Measurements from ENCODE around the gene MORC2. TPM values are rescaled to one million over a fixed set of nuclear protein-coding genes. Genes with fewer than 3 reads are reported as not detected.

MORC2 gene
- total and polyA plus RNA-seq, 4 donors: 4.2 to 12.0 (median 9.8) TPM

DNA sequence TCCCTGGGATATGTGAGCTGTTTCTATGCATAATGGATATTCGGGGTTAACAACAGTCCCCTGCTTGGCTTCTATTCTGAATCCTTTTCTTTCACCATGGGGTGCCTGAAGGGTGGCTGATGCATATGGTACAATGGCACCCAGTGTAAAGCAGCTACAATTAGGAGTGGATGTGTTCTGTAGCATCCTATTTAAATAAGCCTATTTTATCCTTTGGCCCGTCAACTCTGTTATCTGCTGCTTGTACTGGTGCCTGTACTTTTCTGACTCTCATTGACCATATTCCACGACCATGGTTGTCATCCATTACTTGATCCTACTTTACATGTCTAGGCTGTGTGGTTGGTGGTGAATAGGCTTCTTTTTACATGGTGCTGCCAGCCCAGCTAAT lies 1.8 kb upstream of the MORC2 start:
- 59% methylated on average over 3 of the region's 3 CpGs for WGBS
- DNase-seq (ENCODE audit: low spot score): no peak
- Histone ChIP-seq H3K36me3 (ENCODE audit: control insufficient read depth in 4 of 4, insufficient read depth in 3 of 4, low read depth in 1 of 4, low read length in 3 of 4) (peaks cover 4 to 29% (median 24%) of the 10 kb centered on the region in 4 donors), H3K27me3 (ENCODE audit: control insufficient read depth in 4 of 4, insufficient read depth in 4 of 4, low read length in 3 of 4) (no peaks in the 10 kb centered on the region), H3K9me3 (ENCODE audit: control insufficient read depth in 4 of 4, low read length in 3 of 4) (peaks cover 0 to 4% (median 2%) of the 10 kb centered on the region in 4 donors), H3K27ac (ENCODE audit: low read depth in 1 of 2, low read length in 2 of 2) (no peak overlapping the region), H3K4me3 (ENCODE audit: low read depth in 1 of 3, low read length in 3 of 3) (peak overlapping the region; percentile 86 to 96 (median 86)), H3K4me1 (ENCODE audit: control insufficient read depth in 4 of 4, insufficient read depth in 4 of 4, low read length in 3 of 4) (peaks cover 3 to 26% (median 18%) of the 10 kb centered on the region in 4 donors), H3K9ac (ENCODE audit: low read depth in 1 of 2, low read length in 2 of 2) (peak overlapping the region in 1 of 2 donors; percentile 72)
- TF ChIP-seq GABPA (IDR thresholded peaks at IDR 0.05 in 1 of 2, conservative IDR thresholded peaks at IDR 0.05 in 1 of 2) (no peak), FOXA1 (IDR thresholded peaks at IDR 0.05) (no peak), RXRA (IDR thresholded peaks at IDR 0.05) (no peak), HNF4G (IDR thresholded peaks at IDR 0.05) (no peak), HNF4A (conservative IDR thresholded peaks at IDR 0.05) (no peak), JUND (IDR thresholded peaks at IDR 0.05) (no peak), FOXA2 (IDR thresholded peaks at IDR 0.05) (no peak), ZBTB33 (IDR thresholded peaks at IDR 0.05) (no peak), NR2F2 (IDR thresholded peaks at IDR 0.05) (no peak), EGR1 (IDR thresholded peaks at IDR 0.05; ENCODE audit: low read depth in 2 of 2) (no peak), TAF1 (conservative IDR thresholded peaks at IDR 0.05) (no peak), RAD21 (IDR thresholded peaks at IDR 0.05) (no peak), SP1 (IDR thresholded peaks at IDR 0.05) (no peak), YY1 (IDR thresholded peaks at IDR 0.05) (no peak)
- TF ChIP-seq, protein P1, sequence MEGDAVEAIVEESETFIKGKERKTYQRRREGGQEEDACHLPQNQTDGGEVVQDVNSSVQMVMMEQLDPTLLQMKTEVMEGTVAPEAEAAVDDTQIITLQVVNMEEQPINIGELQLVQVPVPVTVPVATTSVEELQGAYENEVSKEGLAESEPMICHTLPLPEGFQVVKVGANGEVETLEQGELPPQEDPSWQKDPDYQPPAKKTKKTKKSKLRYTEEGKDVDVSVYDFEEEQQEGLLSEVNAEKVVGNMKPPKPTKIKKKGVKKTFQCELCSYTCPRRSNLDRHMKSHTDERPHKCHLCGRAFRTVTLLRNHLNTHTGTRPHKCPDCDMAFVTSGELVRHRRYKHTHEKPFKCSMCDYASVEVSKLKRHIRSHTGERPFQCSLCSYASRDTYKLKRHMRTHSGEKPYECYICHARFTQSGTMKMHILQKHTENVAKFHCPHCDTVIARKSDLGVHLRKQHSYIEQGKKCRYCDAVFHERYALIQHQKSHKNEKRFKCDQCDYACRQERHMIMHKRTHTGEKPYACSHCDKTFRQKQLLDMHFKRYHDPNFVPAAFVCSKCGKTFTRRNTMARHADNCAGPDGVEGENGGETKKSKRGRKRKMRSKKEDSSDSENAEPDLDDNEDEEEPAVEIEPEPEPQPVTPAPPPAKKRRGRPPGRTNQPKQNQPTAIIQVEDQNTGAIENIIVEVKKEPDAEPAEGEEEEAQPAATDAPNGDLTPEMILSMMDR (IDR thresholded peaks at IDR 0.05; ENCODE audit: low read depth, low read length, missing input control): no peak
- TF ChIP-seq, protein P2, sequence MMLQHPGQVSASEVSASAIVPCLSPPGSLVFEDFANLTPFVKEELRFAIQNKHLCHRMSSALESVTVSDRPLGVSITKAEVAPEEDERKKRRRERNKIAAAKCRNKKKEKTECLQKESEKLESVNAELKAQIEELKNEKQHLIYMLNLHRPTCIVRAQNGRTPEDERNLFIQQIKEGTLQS (IDR thresholded peaks at IDR 0.05): no peak
- TF ChIP-seq, protein P3, sequence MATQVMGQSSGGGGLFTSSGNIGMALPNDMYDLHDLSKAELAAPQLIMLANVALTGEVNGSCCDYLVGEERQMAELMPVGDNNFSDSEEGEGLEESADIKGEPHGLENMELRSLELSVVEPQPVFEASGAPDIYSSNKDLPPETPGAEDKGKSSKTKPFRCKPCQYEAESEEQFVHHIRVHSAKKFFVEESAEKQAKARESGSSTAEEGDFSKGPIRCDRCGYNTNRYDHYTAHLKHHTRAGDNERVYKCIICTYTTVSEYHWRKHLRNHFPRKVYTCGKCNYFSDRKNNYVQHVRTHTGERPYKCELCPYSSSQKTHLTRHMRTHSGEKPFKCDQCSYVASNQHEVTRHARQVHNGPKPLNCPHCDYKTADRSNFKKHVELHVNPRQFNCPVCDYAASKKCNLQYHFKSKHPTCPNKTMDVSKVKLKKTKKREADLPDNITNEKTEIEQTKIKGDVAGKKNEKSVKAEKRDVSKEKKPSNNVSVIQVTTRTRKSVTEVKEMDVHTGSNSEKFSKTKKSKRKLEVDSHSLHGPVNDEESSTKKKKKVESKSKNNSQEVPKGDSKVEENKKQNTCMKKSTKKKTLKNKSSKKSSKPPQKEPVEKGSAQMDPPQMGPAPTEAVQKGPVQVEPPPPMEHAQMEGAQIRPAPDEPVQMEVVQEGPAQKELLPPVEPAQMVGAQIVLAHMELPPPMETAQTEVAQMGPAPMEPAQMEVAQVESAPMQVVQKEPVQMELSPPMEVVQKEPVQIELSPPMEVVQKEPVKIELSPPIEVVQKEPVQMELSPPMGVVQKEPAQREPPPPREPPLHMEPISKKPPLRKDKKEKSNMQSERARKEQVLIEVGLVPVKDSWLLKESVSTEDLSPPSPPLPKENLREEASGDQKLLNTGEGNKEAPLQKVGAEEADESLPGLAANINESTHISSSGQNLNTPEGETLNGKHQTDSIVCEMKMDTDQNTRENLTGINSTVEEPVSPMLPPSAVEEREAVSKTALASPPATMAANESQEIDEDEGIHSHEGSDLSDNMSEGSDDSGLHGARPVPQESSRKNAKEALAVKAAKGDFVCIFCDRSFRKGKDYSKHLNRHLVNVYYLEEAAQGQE (IDR thresholded peaks at IDR 0.05): no peak
- TF ChIP-seq, protein P4, sequence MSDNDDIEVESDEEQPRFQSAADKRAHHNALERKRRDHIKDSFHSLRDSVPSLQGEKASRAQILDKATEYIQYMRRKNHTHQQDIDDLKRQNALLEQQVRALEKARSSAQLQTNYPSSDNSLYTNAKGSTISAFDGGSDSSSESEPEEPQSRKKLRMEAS (IDR thresholded peaks at IDR 0.05): no peak
